GM20431 (cell line): Measurements from ENCODE around the gene RNF126.
"Not testable (repeated sequence)": the region's sequence is repeated elsewhere in the genome, so short reads cannot be mapped to it uniquely, and the experiment has no call there.

ENCODE experiments used
- in situ Hi-C: fragments of 300-500 bp; cut with MseI, MboI; formaldehyde crosslinking; loops from one replicate; pipeline ENCODE4 v1.15.0; 2020; ENCODE audit warnings: low sequenced_read_pairs; ENCODE audit not compliant: unreplicated experiment

The RNF126 gene

GRCh38 chr19:616747-617526 is 46.1 kb downstream of the RNF126 start:
- in situ Hi-C loops = no loop called here

DNA sequence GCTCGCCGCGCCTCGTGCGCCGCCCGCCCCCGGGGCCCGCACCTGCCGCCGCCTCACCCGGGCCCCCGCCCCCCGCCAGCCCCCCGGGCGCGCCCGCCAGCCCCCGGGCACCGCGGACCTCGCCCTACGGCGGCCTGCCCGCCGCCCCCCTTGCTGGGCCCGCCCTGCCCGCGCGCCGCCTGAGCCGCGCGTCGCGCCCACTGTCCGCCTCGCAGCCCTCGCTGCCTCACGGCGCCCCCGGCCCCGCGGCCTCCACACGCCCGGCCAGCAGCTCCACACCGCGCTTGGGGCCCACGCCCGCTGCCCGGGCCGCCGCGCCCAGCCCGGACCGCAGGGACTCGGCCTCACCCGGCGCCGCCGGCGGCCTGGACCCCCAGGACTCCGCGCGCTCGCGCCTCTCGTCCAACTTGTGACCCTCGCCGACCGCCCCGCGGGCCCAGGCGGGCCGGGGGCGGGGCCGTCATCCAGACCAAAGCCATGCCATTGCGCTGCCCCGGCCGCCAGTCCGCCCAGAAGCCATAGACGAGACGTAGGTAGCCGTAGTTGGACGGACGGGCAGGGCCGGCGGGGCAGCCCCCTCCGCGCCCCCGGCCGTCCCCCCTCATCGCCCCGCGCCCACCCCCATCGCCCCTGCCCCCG is 46.8 kb downstream of the RNF126 start:
- in situ Hi-C loops = no loop called here

- in situ Hi-C loops = no loop called here
Measured at GRCh38 chr19:615619-616018, 47.4 kb downstream of the RNF126 start.

DNA sequence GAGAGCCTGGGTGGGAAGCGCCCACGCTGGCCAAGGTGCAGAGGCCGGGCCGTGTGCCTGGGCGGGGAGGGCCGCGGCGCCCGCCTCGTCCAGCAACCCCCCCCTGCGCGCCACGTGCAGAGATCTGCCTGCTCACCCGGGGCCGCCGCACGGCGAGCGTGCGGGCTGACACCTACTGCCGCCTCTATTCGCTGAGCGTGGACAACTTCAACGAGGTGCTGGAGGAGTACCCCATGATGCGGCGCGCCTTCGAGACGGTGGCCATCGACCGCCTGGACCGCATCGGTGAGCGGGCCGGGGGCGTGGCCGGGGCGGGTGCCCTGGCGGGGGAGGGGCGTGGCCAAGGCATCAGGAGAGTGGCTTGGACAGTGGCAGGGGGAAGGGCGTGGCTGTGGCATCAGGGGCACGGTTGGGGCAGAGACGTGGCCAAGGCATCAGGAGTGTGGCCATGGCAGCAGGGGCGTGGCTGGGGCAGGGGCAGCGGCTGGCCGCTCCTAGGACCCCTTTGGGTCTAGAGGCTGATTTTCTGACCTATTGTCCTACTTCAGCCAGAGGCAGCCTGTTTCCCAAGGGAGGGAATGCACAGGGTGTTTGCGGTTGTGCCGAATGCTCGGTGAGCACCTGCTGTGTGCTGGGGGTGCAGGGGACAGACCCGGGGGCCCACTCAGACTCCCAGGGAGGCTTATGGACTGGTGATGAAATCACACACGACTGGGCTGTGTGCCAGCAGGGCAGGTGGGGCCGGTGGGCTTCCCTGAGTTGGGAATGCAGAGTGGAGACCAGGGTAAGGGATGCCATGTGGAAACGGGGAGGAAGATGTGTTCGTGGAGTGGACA is 49.1 kb downstream of the RNF126 start:
- in situ Hi-C loops = no loop called here

DNA sequence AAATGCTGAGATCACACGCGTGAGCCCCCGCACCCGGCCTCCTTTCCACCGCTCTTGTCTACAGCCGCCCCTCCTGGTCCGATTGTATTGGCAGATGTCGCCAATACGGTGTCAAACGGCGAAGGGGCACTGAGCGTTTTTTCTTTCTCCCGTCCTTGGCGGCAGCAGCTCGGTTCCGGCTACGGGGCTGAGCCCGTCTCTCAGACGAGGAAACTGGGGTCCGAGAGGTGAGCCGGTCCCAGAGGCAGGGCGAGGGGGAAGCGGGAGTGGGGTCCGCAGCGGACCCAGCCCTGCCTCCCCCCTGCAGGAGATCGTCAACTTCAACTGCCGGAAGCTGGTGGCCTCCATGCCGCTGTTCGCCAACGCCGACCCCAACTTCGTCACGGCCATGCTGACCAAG is 50.1 kb downstream of the RNF126 start:
- in situ Hi-C loops = no loop called here

GRCh38 chr19:611481-611868 is 51.5 kb downstream of the RNF126 start:
- in situ Hi-C loops = no loop called here

- in situ Hi-C loops = no loop called here
Measured at GRCh38 chr19:610801-611480, 52.1 kb downstream of the RNF126 start.

DNA sequence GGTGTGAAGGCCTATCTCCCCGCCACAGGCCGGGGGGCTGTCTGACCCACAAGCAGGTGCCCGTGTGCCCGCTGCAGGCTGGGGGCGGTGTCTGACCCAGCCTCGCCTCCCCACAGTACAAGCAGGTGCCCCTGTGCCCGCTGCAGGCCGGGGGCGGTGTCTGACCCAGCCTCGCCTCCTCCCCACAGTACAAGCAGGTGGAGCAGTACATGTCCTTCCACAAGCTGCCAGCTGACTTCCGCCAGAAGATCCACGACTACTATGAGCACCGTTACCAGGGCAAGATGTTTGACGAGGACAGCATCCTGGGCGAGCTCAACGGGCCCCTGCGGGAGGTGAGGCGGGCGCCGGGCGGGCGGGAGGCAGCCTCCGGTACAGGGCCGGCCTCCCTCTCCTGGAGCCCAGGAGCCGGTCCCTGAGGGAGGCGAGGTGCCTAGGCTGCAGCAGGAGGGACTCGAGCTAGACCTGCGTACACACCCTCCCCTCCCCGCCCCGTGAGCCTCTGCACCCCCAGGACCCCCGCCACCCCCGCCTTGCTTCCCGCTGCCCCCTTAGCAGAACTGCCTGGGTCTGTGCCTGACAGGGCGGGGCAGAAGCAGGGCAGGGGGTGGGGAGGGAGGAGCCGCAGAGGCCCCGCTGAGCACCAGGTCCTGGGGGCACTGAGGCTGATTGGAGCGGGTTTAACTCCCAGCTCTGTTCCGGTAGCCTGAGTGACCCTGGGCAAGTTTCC is 52.8 kb downstream of the RNF126 start:
- in situ Hi-C loops = no loop called here

GRCh38 chr19:609004-609346 is 54.0 kb downstream of the RNF126 start:
- in situ Hi-C loops = no loop called here

DNA sequence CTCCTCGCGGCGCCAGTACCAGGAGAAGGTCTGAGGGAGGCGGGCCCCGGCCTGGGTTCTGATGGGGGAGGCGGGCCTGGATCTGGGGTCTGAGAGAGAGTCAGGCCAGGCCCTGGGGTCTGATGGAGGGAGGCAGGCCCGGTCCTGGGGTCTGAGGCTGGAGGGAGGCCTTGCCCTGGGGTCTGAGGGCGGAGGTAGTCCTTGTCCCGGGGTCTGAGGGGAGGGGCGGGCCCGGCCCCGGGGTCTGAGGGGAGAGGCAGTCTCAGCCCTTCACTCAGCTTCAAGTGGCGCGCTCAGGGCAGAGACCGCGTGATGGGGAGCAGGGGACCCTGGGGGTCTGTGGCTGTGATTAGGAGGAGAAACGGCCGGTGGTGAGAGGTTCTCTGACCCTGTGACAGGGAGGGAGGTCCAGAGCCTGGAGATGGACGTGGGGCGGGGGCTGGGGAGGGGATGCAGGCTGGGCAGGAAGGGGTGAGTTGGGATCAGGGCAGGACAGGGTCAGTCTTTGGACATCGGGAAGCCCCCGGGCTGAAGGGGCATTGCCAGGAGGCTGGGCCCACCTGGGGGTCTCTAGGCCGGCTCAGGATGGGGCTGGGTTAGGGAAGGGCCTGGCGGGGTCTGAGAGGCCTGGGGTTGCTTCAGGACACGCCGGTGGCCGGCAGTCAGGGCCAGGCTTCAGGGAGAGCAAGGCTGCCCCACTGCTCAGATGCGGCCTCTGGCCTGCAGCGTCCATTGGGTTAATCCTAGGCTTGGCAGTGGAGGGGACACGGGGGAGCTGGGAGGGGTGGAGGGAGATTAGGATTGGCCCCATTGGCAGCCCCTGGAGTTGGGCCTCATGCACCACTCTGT is 54.6 kb downstream of the RNF126 start:
- in situ Hi-C loops = no loop called here

- in situ Hi-C loops = no loop called here
Measured at GRCh38 chr19:607301-608154, 55.5 kb downstream of the RNF126 start.

GRCh38 chr19:605061-605971 is 57.7 kb downstream of the RNF126 start:
- in situ Hi-C loops = not testable (repeated sequence)

DNA sequence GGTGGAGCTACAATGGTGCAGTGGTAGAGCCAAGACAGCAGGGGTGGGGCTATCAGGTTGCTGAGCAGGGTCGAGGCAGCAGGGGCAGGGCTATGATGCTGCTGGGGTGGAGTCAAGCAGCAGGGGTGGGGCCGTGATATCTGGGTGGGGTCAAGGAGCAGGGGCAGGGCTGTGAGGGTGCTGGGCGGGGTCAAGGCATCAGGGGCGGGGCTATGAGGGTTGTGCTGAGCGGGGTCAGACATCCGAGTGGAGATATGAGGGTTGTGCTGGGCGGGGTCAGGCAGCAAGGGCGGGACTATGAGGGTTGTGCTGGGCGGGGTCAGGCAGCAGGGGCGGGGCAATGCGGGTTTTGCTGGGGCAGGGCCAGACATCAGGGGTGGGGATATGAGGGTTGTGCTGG is 58.7 kb downstream of the RNF126 start:
- in situ Hi-C loops = no loop called here

GRCh38 chr19:603779-604178 is 59.2 kb downstream of the RNF126 start:
- in situ Hi-C loops = not testable (repeated sequence)

GRCh38 chr19:603302-603639 is 59.7 kb downstream of the RNF126 start:
- in situ Hi-C loops = not testable (repeated sequence)

DNA sequence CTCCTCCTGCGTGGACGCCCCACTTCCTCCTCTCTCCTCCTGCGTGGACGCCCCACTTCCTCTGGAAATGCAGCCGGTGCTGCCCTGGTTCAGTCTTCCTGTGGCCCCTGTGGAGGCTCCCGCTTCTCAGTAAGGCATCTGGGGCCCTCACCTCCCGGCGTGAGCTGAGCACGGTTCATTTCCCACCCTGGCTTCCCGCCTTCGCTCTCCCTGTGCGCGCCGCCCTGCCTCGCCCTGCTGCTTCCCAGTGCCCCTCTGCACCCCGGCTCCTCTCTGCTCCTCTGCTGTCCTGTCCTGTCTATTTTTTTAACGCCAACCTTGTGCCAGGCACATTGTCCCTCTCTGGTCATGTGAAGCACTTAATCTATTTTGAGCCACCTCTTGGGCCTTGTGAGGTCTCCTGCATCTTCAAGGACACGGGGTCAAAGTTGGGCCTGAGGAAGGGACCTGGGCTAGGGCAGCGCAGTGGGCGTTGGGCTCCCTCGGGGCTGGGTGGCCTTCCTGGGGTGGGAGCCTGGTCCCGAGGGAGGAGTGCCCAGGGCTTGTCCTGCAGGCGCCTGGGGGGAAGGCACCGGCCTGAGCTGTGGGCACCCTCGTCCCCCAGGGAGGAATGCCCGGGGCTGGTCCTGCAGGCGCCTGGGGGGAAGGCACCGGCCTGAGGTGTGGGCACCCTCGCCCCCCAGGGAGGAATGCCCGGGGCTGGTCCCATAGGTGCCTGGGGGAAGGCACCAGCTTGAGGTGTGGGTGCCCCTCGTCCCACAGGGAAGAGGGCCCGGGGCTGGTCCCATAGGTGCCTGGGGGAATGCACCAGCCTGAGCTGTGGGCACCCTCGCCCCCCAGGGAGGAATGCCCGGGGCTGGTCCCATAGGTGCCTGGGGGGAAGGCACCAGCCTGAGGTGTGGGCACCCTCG is 60.4 kb downstream of the RNF126 start:
- in situ Hi-C loops = no loop called here
